Suppressor macrophage (primary cell): ENCODE data around the gene CAPN5.

Source experiments
- DNase-seq, 4 experiments: peaks; one replicate each; pipeline ENCODE4 v3.0.0-alpha.2; 2020 to 2022

The CAPN5 gene

GRCh38 chr11:77153276-77154185 lies 86.8 kb downstream of the CAPN5 start:
- DNase-seq = no peak

GRCh38 chr11:77154381-77155081 lies 87.8 kb downstream of the CAPN5 start:
- DNase-seq = peak; percentile 30 to 56 (median 46)

- peak in 1 of 4 experiments; percentile 17 for DNase-seq
Measured at GRCh38 chr11:77155082-77155475, 88.3 kb downstream of the CAPN5 start.

GRCh38 chr11:77155556-77156130 lies 88.9 kb downstream of the CAPN5 start:
- DNase-seq = no peak

DNA sequence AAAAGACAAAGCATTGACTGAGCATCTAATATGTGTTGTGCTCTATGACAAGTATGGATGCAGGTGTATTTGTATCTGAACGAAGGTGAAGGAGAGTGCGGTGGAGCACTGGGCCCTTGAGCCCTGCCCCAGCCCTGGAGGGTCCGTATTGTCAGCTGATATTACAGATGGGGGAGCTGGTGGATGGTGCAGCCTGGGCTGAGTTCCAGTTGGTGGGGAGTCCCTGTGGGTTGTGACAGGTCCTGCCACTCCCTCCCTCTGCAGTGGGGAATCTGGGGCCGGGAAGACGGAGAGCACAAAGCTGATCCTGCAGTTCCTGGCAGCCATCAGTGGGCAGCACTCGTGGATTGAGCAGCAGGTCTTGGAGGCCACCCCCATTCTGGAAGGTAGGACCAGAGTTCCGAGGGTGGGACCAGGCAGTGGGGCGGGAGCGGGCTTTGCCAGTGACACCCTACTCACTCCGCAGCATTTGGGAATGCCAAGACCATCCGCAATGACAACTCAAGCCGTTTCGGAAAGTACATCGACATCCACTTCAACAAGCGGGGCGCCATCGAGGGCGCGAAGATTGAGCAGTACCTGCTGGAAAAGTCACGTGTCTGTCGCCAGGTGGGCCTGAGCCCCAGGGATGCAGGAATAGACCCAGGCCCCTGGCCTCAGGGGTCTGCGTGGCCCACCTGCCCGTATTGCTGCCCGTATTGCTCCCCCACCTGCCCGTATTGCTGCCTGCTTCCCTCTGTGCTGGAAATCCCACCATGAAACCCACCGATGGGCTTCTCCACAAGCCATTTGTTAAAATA lies 89.8 kb downstream of the CAPN5 start:
- no peak for DNase-seq

GRCh38 chr11:77158041-77158695 lies 91.4 kb downstream of the CAPN5 start:
- no peak for DNase-seq

- no peak for DNase-seq
Measured at GRCh38 chr11:77159219-77159936, 92.6 kb downstream of the CAPN5 start.

- no peak for DNase-seq
Measured at GRCh38 chr11:77159937-77160495, 93.2 kb downstream of the CAPN5 start.

DNA sequence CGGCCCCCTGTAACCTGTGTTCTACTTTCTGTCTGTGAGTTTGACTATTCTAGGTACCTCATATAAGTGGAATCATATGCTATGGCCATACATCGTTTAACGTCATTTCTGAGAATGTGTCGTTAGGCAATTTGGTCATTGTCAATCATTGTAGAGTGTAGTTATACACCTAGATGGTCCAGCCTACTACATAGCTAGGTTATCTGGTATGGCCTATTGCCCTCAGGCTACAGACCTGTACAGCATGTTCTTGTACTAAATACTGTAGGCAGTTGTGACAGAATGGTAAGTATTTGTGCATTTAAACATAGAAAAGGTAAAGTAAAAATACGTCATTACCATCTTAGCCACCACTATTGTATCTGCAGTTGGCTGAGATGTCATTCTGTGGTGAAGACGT lies 96.5 kb downstream of the CAPN5 start:
- DNase-seq = no peak

GRCh38 chr11:77165066-77165465 lies 98.3 kb downstream of the CAPN5 start:
- no peak for DNase-seq

DNA sequence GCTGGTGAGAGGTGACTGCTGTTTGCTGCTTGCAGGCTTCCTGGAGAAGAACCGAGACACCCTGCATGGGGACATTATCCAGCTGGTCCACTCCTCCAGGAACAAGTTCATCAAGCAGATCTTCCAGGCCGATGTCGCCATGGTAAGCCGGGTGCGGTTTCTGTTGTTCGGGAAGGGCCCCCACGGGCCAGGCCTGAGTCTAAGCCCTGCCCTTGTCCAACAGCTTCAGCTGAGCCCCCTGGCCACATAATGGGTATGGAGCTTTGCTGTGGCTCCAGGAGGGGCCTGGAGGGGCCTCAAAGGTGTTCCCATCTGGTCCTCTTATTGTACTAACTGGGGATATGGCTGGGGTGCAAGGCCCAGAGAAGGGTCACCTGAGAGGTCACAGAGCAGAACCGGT lies 99.2 kb downstream of the CAPN5 start:
- no peak for DNase-seq

DNA sequence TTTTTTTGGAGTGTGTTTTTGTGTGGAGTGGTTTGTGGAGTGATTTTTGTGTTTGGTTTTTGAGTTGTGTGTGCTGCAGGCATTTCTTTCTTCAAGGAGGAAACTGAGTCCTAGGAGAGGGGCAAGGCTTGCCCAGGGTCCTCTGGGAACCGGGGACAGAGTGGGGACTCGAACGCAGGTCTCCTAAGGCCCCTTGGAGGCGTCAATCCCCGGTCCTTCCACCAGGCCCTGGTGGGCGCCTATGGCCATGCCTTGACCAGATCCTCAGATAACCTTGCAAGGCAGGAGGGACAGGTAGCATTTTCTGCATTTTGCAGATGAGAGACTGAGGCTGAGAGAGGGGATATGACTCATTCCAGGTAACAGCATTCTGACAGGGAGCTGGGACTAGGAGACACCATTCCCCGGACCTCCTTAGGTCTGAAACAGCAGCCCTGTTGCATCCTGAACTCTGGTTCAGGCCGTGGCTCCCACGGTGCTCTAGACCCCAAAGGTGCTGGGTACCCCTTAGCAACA lies 100.4 kb downstream of the CAPN5 start:
- no peak for DNase-seq

DNA sequence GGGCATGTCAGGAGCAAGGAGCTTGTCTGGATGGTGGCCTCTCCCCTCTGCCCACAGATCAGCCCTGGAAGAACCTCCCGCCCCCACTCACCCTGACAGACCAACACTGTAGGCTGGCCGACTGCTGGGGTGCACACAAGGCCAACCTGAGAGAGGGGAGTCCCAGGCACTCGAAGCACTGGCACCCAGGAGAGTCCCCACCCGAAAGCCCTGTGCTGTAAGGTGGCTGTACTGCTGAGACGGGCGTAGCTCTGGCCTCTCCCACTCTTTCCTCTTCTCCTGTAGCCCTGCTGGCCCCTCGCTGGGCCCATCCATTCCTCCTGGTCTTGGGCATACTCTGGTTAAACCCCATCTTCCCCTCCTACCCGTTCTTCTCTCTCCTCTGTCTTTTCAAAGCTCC lies 101.0 kb downstream of the CAPN5 start:
- no peak for DNase-seq

GRCh38 chr11:77170107-77170506 lies 103.3 kb downstream of the CAPN5 start:
- no peak for DNase-seq

DNA sequence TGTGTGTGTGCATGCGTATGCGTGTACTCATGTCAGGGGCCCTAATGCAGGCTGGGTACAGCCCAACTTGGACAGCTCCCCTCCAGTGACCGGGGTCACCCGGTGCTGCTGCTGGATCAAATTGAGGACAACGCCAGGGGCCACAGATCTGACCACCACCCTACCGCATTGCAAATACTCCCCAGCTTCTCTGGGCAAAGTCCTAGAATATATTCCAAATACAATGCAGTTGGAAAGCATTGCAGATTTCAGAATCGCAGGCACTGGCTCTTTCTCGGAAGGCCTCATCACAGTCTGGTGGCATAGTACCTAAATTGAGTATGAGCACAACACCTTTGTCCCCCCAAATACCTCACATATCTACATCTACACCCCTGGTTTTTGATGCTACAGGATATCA lies 104.5 kb downstream of the CAPN5 start:
- DNase-seq = no peak

GRCh38 chr11:77171885-77172665 lies 105.3 kb downstream of the CAPN5 start:
- DNase-seq = no peak

DNA sequence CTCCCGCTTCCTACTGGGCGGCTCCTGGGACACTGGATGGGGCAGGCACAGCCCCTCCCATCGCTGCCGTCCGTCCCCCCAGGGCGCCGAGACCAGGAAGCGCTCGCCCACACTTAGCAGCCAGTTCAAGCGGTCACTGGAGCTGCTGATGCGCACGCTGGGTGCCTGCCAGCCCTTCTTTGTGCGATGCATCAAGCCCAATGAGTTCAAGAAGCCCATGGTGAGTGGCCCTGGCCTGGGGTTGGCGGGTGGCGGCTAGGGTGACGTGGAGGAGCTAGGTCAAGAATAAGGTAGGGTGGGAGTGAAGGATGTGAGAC lies 105.9 kb downstream of the CAPN5 start:
- DNase-seq = no peak

DNA sequence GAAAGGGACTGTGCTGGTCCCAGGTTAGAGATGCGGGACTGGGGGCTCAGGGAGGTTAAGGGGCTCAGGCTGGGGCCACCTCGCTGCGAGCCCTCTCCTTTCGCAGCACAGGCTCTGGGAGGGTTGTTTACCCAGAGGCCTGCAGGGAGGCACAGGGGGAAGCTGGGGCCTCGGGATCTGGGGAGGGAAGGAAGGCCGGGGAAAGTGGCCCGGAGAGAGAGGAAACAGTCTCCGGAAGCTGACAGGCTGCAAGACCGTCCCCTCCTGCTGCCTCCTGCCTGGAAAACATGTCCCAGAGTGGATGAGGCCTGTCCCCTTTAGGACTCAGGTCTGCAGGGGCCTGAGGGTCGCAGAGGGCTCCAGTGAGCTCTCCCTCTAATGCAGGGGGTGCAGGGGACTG lies 106.7 kb downstream of the CAPN5 start:
- peak; percentile 9 to 60 (median 50) for DNase-seq

GRCh38 chr11:77174559-77174958 lies 107.8 kb downstream of the CAPN5 start:
- no peak for DNase-seq
